OCI-LY3 (cell line): ENCODE data around the gene FRYL.

Experiments used
- CTCF ChIP-seq: fragments of 200-600, 300-600 bp; sonication (generic); IDR thresholded peaks from 2 replicates; pipeline ENCODE4 v1.5.1; 2014; ENCODE audit warnings: antibody characterized with exemption, low read length, low read depth
- EZH2phosphoT487 ChIP-seq: fragments of 200-600 bp; shearing (Covaris generic); IDR thresholded peaks from 2 replicates; pipeline ENCODE4 v1.6.1; 2018; ENCODE audit warnings: antibody characterized with exemption, mixed run types, low read depth

DNA sequence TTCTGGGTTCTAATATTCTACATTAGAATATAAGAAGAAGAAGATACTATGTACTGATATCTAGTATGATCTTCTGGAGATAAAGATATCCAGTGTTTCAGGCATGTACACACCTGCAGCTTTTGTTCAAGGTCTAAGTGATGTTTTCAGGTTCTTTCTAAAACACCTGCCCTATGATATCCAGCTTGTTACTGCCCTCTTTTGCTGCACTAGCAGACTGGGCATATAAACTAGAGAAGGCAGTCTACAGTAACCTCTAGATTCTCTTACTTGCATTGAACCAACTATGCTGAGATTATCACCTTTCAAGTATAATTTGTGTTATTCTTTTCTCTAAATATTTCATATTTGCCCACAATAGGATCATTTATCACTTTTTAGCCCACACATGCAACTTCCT lies 1.9 kb upstream of the FRYL start:
- TF ChIP-seq CTCF (no peak), EZH2phosphoT487 (no peak)
